Fibroblast of mammary gland (primary cell): ENCODE data around the gene TMEM120A.

Source experiments
- DNase-seq: peaks from one replicate; pipeline ENCODE4 v3.0.0-alpha.2; 2010; ENCODE audit warnings: low read depth
- H3K4me3 ChIP-seq: 2 replicates; pipeline ENCODE4 v1.5.1; 2011; ENCODE audit warnings: low read depth, mild to moderate bottlenecking, low read length, moderate library complexity; ENCODE audit not compliant: control insufficient read depth
- TF ChIP-seq, protein P1 (sequence below): conservative IDR thresholded peaks from 2 replicates; pipeline ENCODE4 v1.5.1; 2011; ENCODE audit warnings: low read depth, low read length, inconsistent platforms; ENCODE audit not compliant: control insufficient read depth, insufficient read depth

The TMEM120A gene

DNA sequence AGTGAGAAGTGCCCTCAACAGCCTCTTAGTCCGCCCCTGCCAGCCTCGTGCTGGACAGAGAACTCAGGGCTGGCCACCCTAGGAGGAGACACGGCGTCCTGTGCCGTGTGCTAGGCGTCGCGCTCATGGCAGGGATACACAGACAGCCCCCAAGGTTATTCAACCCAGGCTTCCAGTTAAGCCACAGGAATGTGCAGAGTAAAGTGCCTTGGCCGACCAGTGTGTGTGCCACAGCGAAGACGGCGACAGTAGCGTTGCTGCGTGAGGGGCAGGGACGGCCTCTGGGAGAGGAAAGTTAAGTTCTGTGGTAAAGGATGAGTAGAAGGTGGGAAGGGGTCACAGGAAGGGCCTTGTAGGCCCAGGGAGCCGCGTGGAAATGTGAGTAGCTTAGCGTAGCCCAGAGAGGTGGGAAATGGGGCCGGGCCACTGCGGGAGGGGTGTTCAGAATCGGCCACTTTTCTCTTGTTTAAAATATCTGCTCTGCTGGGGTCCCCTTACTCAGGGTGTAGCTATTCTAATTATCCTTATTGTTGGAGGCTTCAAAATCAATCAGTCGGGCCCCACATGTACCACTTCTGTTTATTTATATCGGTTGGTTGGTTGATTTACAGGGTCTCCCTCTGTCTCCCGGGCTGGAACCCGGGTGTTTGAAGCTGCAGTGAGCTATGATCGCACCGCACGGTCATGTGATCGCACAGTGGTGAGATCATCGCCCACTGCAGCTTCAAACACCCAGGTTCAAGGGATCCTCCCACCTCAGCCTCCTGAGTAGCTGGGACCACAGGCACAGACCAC, 24.5 kb downstream of the TMEM120A start:
- H3K4me3 ChIP-seq, result no peak overlapping the region
- DNase-seq, result no peak
- TF ChIP-seq, protein P1, sequence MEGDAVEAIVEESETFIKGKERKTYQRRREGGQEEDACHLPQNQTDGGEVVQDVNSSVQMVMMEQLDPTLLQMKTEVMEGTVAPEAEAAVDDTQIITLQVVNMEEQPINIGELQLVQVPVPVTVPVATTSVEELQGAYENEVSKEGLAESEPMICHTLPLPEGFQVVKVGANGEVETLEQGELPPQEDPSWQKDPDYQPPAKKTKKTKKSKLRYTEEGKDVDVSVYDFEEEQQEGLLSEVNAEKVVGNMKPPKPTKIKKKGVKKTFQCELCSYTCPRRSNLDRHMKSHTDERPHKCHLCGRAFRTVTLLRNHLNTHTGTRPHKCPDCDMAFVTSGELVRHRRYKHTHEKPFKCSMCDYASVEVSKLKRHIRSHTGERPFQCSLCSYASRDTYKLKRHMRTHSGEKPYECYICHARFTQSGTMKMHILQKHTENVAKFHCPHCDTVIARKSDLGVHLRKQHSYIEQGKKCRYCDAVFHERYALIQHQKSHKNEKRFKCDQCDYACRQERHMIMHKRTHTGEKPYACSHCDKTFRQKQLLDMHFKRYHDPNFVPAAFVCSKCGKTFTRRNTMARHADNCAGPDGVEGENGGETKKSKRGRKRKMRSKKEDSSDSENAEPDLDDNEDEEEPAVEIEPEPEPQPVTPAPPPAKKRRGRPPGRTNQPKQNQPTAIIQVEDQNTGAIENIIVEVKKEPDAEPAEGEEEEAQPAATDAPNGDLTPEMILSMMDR, result no peak

DNA sequence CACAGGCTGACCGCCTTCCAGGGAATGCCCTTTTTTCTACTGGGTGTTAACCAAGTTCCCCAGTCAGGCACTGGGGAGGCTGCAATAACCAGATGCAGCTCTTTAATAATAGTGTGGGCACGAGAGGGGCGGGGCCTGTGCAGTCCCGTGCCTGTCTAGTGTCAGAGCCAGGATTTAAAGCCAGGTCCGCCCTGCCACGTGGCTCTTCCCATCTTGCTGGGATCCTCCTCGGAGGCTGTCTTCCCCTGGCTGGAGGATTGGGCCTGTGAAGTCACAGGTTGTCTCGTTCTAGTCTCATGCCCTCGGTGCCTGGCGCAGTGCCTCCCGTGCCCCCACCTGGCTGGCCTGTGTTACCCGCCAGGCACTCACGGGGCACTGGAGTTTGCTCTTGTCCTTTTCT, 25.2 kb downstream of the TMEM120A start:
- no peak overlapping the region for H3K4me3 ChIP-seq
- DNase-seq, result peak; percentile 49
- TF ChIP-seq, protein P1, result no peak

DNA sequence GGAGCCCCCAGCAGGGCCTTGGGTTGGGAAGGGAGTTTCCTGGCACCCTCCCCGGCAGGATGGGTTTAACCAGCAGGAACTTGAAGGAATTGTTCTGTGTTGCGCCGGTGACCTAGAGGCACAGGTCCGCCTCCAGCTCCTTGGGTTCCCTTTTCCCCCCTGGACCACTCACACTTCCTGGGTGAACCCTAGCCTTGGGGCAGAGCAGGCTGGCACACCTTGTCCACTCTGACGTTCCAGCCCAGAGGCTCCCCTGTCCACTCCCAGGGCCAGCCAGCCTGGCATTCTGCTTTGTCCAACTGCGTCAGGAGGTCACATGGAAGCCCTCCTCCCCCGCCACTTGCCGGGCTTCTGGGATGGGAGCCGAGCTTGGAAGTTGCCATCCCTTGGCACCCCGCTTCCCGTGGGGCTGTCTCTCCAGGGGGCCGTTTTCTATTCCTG, 25.8 kb downstream of the TMEM120A start:
- TF ChIP-seq, protein P1, result no peak
- DNase-seq, result no peak
- no peak overlapping the region for H3K4me3 ChIP-seq

DNA sequence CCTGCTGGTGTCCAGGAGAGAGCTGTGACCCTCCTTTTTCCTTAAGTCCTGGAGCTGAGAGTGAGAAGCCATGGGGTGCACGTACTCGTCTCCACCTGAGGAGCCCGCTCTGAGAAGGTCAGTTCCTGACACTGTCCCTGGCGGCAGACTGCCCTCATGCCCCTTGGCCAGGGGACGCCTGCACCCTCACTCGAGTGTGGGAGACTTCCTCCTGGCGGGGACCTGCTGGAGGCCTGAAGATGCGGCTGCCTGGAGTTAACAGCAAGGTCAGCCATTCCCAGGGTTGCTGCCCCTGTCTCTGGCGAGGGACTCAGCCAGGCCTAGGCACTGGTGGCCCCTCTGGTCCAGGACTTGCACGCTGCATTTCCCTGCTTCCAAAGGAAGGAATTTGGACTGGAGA, 26.4 kb downstream of the TMEM120A start:
- H3K4me3 ChIP-seq, result no peak overlapping the region
- TF ChIP-seq, protein P1, result no peak

DNA sequence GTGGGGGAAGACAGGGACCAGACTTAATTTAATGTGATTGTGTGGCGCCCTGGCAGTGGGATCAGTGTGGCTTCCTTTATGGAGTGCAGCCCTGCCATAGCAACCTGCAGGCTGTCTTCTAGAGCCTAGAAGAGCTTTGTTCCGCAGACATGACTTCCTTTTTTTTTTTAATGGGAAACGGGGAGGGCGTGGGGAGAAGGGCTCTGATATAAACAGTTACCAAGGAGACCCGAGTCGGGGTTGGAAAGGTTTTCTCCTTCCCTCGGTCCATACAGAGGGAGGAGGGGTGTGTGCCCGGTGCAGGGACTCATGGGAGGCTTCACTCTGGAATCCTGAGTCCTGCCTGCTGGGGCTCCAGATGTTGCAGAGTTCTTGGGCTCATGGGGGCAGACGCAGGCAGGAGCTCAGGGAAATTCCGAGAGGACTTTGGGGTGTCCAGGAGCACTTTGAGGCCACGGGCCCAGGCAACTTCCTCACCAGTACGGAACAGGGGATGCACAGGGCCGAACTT, 26.9 kb downstream of the TMEM120A start:
- H3K4me3 ChIP-seq, result no peak overlapping the region
- TF ChIP-seq, protein P1, result no peak
- peak; percentile 18 for DNase-seq

More for the DNA sequence above, 26.4 kb downstream of the TMEM120A start:
- no peak for DNase-seq

DNA sequence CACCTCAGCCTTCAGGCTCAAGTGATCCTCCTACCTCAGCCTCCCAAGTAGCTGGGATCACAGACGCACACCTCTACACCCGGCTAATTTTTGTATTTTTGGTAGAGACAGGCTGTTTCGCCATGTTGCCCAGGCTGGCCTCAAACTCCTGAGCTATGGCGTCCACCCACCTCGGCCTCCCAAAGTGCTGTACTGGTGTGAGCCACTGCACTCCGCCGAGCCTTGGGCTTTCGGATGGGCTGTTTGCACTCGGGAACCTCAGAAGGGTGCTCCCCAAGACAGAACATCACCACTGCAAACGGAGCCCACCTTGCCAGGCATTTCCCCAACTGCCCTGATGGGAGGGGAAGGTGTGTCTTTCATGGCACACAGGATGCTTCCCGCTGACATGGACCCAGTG, 27.3 kb downstream of the TMEM120A start:
- H3K4me3 ChIP-seq, result no peak overlapping the region
- TF ChIP-seq, protein P1, result no peak
- no peak for DNase-seq
